Hepatocyte (in vitro differentiated cells): ENCODE results near the gene SLC46A1.

Experiments used
- EZH2 ChIP-seq: fragments of 200-600 bp; sonication (generic); IDR thresholded peaks from 2 replicates; pipeline ENCODE4 v1.6.1; 2016; ENCODE audit warnings: antibody characterized with exemption, mild to moderate bottlenecking, borderline replicate concordance
- EZH2phosphoT487 ChIP-seq: fragments of 200-600 bp; sonication (generic); IDR thresholded peaks from one replicate; pipeline ENCODE4 v1.6.1; 2018; ENCODE audit warnings: antibody characterized with exemption, mild to moderate bottlenecking, low read depth, moderate library complexity; ENCODE audit not compliant: unreplicated experiment, severe bottlenecking
- TF ChIP-seq, protein P1 (sequence below): fragments of 200-600 bp; sonication (generic); IDR thresholded peaks from 2 replicates; pipeline ENCODE4 v1.5.1; 2016; ENCODE audit warnings: antibody characterized with exemption, mild to moderate bottlenecking; ENCODE audit not compliant: poor library complexity

DNA sequence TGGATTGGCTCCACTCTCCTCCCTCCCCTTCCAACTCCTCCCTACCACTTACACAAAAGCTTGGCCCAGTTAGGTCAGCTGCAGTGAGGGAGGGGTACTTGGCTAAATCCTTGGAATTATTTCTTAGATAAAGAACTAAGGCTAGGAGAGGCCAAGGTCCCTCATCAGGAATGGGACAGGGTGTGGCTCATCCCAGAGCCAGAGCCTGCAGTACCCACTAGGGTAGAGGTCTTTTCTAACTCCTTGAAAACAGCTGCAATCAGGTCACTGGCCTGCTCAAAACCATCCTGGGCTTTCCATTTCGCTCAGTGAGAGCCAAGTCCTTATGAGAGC, 1.9 kb upstream of the SLC46A1 start:
- TF ChIP-seq, protein P1, sequence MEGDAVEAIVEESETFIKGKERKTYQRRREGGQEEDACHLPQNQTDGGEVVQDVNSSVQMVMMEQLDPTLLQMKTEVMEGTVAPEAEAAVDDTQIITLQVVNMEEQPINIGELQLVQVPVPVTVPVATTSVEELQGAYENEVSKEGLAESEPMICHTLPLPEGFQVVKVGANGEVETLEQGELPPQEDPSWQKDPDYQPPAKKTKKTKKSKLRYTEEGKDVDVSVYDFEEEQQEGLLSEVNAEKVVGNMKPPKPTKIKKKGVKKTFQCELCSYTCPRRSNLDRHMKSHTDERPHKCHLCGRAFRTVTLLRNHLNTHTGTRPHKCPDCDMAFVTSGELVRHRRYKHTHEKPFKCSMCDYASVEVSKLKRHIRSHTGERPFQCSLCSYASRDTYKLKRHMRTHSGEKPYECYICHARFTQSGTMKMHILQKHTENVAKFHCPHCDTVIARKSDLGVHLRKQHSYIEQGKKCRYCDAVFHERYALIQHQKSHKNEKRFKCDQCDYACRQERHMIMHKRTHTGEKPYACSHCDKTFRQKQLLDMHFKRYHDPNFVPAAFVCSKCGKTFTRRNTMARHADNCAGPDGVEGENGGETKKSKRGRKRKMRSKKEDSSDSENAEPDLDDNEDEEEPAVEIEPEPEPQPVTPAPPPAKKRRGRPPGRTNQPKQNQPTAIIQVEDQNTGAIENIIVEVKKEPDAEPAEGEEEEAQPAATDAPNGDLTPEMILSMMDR = no peak
- TF ChIP-seq EZH2 (no peak), EZH2phosphoT487 (no peak)
